OCI-LY3 (cell line): ENCODE measurements around the gene BEGAIN.

Experiments used
- H2AFZ ChIP-seq: fragments of 200-600, 300-600 bp; shearing (Covaris generic); 2 replicates; pipeline ENCODE4 v1.6.0; 2014; ENCODE audit warnings: antibody characterized with exemption, low read depth, low read length
- H3K27ac ChIP-seq: fragments of 200-600, 300-600 bp; sonication (generic); 2 replicates; pipeline ENCODE4 v1.5.1; 2014; ENCODE audit warnings: mild to moderate bottlenecking, low read length, moderate library complexity, mixed read lengths
- H3K27me3 ChIP-seq: fragments of 200-600, 300-600 bp; sonication (generic); 2 replicates; pipeline ENCODE4 v1.6.1; 2014; ENCODE audit warnings: low read depth, low read length, mixed read lengths
- H3K36me3 ChIP-seq: fragments of 200-600, 300-600 bp; sonication (generic); replicated peaks from 2 replicates; pipeline ENCODE3; 2014; ENCODE audit warnings: low read depth, low read length, mixed read lengths
- H3K4me1 ChIP-seq: fragments of 300-600, 200-600 bp; sonication (generic); 2 replicates; pipeline ENCODE4 v1.6.1; 2014; ENCODE audit warnings: low read length, mixed read lengths
- H3K4me2 ChIP-seq: fragments of 200-600, 300-600 bp; sonication (generic); 2 replicates; pipeline ENCODE4 v1.6.1; 2014; ENCODE audit warnings: low read length, mixed read lengths
- H3K4me3 ChIP-seq: fragments of 300-600, 200-600 bp; sonication (generic); 2 replicates; pipeline ENCODE4 v1.5.1; 2014; ENCODE audit warnings: antibody characterized with exemption, mild to moderate bottlenecking, low read length, moderate library complexity
- H3K79me2 ChIP-seq: fragments of 300-600, 200-600 bp; shearing (Covaris generic); 2 replicates; pipeline ENCODE4 v1.6.1; 2014; ENCODE audit warnings: mild to moderate bottlenecking, low read length, mixed read lengths
- H3K9ac ChIP-seq: fragments of 300-600, 200-600 bp; shearing (Covaris generic); 2 replicates; pipeline ENCODE4 v1.6.0; 2014; ENCODE audit warnings: mild to moderate bottlenecking, low read length, moderate library complexity
- H3K9me3 ChIP-seq: fragments of 200-600, 300-600 bp; shearing (Covaris generic); 2 replicates; pipeline ENCODE4 v1.6.1; 2014; ENCODE audit warnings: low read length, mixed read lengths; ENCODE audit not compliant: insufficient read depth
- H4K20me1 ChIP-seq: fragments of 200-600, 300-600 bp; sonication (generic); 2 replicates; pipeline ENCODE4 v1.6.1; 2016; ENCODE audit warnings: low read length, mixed read lengths; ENCODE audit not compliant: insufficient read depth
- EZH2phosphoT487 ChIP-seq: fragments of 200-600 bp; shearing (Covaris generic); IDR thresholded peaks from 2 replicates; pipeline ENCODE4 v1.6.1; 2018; ENCODE audit warnings: antibody characterized with exemption, mixed run types, low read depth
- TF ChIP-seq, protein P1 (sequence below): fragments of 200-600, 300-600 bp; sonication (generic); IDR thresholded peaks from 2 replicates; pipeline ENCODE4 v1.5.1; 2014; ENCODE audit warnings: antibody characterized with exemption, low read length, low read depth

Gene BEGAIN

GRCh38 chr14:100586153-100586402 is 1.1 kb downstream of the BEGAIN start:
- H3K4me3 ChIP-seq: no peak overlapping the region

DNA sequence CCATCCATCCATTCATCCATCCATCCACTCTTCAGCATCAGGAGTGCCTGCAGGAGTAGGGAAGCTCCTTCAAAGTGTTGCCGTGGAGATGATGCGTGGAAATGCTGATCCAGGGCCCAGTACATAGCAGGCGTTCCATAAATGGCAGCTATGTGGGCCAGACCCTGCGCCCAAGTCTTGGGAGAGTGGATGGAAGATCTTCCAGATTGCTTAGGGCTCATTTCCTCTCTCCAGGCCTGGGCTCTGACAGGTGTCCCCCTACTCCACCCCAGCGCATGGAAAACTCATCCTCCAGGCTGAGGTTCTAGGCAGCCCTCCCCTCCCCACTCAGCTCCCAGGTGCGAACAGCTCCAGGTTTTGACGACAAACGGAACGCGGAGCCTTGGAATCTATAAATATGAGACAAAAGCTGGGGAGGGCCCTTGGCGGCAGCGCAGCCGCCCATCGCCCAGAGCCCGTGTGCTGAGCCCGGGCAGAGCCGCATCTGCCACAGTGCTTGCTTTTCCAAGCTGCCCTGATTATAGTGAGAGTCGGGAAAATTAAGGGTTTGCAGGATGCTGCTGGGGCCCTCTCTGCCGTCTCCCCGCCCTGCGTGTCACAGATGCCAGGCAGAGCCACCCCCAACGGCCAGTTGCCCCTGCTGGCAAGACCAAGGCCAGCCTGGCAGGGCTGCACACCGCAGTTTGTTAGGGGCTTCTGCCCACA is 1.6 kb downstream of the BEGAIN start:
- Histone ChIP-seq H3K4me2 (no peak overlapping the region), H3K9ac (no peak overlapping the region), H3K4me3 (no peak overlapping the region), H4K20me1 (no peaks in the 10 kb centered on the region), H3K36me3 (no peaks in the 10 kb centered on the region), H3K9me3 (no peaks in the 10 kb centered on the region), H3K27me3 (no peaks in the 10 kb centered on the region), H3K79me2 (no peaks in the 10 kb centered on the region), H3K27ac (no peak overlapping the region), H3K4me1 (no peaks in the 10 kb centered on the region), H2AFZ (no peak overlapping the region)
- TF ChIP-seq, protein P1, sequence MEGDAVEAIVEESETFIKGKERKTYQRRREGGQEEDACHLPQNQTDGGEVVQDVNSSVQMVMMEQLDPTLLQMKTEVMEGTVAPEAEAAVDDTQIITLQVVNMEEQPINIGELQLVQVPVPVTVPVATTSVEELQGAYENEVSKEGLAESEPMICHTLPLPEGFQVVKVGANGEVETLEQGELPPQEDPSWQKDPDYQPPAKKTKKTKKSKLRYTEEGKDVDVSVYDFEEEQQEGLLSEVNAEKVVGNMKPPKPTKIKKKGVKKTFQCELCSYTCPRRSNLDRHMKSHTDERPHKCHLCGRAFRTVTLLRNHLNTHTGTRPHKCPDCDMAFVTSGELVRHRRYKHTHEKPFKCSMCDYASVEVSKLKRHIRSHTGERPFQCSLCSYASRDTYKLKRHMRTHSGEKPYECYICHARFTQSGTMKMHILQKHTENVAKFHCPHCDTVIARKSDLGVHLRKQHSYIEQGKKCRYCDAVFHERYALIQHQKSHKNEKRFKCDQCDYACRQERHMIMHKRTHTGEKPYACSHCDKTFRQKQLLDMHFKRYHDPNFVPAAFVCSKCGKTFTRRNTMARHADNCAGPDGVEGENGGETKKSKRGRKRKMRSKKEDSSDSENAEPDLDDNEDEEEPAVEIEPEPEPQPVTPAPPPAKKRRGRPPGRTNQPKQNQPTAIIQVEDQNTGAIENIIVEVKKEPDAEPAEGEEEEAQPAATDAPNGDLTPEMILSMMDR: no peak

More at GRCh38 chr14:100586153-100586402, 1.1 kb downstream of the BEGAIN start:
- Histone ChIP-seq H3K27ac (no peak overlapping the region), H3K9me3 (no peaks in the 10 kb centered on the region), H3K4me2 (no peak overlapping the region), H3K4me1 (no peaks in the 10 kb centered on the region), H4K20me1 (no peaks in the 10 kb centered on the region), H2AFZ (no peak overlapping the region), H3K79me2 (no peaks in the 10 kb centered on the region), H3K27me3 (no peaks in the 10 kb centered on the region), H3K9ac (no peak overlapping the region), H3K36me3 (no peaks in the 10 kb centered on the region)
- TF ChIP-seq, protein P1: no peak
- TF ChIP-seq EZH2phosphoT487: no peak

GRCh38 chr14:100584056-100585031 is 2.9 kb downstream of the BEGAIN start:
- Histone ChIP-seq H3K9ac (no peak overlapping the region), H3K27ac (no peak overlapping the region), H3K4me3 (no peak overlapping the region), H3K9me3 (no peaks in the 10 kb centered on the region), H3K36me3 (no peaks in the 10 kb centered on the region), H3K4me2 (no peak overlapping the region), H2AFZ (no peak overlapping the region), H4K20me1 (no peaks in the 10 kb centered on the region), H3K79me2 (no peaks in the 10 kb centered on the region), H3K4me1 (no peaks in the 10 kb centered on the region), H3K27me3 (no peaks in the 10 kb centered on the region)
- no peak for TF ChIP-seq EZH2phosphoT487
- TF ChIP-seq, protein P1: no peak

DNA sequence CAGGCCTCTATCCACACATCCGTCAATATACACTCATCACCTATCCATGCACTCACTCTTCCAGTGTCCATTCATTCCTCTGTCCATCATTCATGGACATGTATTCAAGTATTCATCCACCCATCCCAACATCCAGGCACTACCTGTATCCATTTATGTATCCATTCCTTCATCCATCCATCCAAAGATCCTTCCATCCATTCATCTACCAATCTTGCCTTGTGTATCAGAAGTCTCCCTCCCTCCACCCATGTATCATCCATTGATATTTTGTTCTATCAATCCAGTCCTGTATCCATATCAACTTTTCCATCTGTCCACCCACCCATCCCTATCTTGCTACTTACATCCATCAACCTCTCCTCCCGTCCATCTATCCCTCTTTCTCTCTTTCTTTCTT is 4.0 kb downstream of the BEGAIN start:
- no peak overlapping the region for H3K4me3 ChIP-seq
- H2AFZ ChIP-seq: no peak overlapping the region
- no peaks in the 10 kb centered on the region for H3K79me2 ChIP-seq
- no peaks in the 10 kb centered on the region for H3K4me1 ChIP-seq
- H3K36me3 ChIP-seq: no peaks in the 10 kb centered on the region
- H4K20me1 ChIP-seq: no peaks in the 10 kb centered on the region
- no peak overlapping the region for H3K27ac ChIP-seq
- no peaks in the 10 kb centered on the region for H3K27me3 ChIP-seq
- H3K4me2 ChIP-seq: no peak overlapping the region
- TF ChIP-seq, protein P1: no peak
- no peak for TF ChIP-seq EZH2phosphoT487
- no peaks in the 10 kb centered on the region for H3K9me3 ChIP-seq
- H3K9ac ChIP-seq: no peak overlapping the region
